Right ventricle myocardium inferior (tissue), 1 donor: ENCODE measurements around the gene DNAJB11. TPM values are rescaled to one million over a fixed set of nuclear protein-coding genes. Genes with fewer than 3 reads are reported as not detected.
A peak's percentile ranks its signal among the peaks of the same experiment; 100 is the strongest.
"Not testable (repeated sequence)": the region's sequence is repeated elsewhere in the genome, so short reads cannot be mapped to it uniquely, and the experiment has no call there.

ENCODE experiments used
- ATAC-seq: fragments of 200-7000 bp; cut with Tn5 transposase; one replicate; pipeline ENCODE4 v1.9.1; 2020; ENCODE audit warnings: mild to moderate bottlenecking, moderate library complexity
- DNase-seq: peaks from one replicate; pipeline ENCODE4 v3.0.0; 2021; ENCODE audit errors: missing footprints
- intact Hi-C: fragments of 100-400 bp; cut with DNase I; formaldehyde crosslinking; loops from one replicate; pipeline ENCODE4 v1.11.0; 2022
- long read RNA-seq: library from polyadenylated mRNA; unstranded; transcript quantifications from one replicate; pipeline ENCODE4 v2.0.0, GENCODE V29; 2021
- total RNA-seq: library from RNA; stranded (reverse); fragmentation: NEBNext Ultra II Directional; extraction: Animal tissue kit (Norgen Biotek cat#: 25700); gene quantifications from one replicate; pipeline ENCODE4 v1.2.1, GENCODE V29; 2021
- donor health status: DM: no; HTN: yes; CAD: no; lungs with severe emphysema.

Gene DNAJB11
- total RNA-seq = 26.5 TPM
- long read RNA-seq, transcript DNAJB11-201 (10 exons, 1,688 nt) = major isoform, 16 of 17 reads
- long read RNA-seq, partial matches to known transcripts = 1 of 17 reads
- long read RNA-seq, other reads (novel, unspliced or antisense) = 0 of 17 reads

GRCh38 chr3:186570096-186570940, at the start of gene DNAJB11:
DNAJB11 (plus strand) TSS chr3:186570720; CDS start chr3:186570898, 178 bp downstream.
- intact Hi-C loops = loop anchor here (5.0 kb wide), 2 partner anchors 237 to 463 kb away; partner anchors contain the start of genes ETV5 and RFC4
- DNase-seq (peak; percentile 99), ATAC-seq (peak; percentile 97)

- DNase-seq (no peak), ATAC-seq (no peak)
- intact Hi-C loops = no loop called here
Measured at GRCh38 chr3:186520957-186521842, 49.3 kb upstream of the DNAJB11 start.

- intact Hi-C loops = no loop called here
- ATAC-seq = no peak
- no peak for DNase-seq
Measured at GRCh38 chr3:186523022-186523421, 47.5 kb upstream of the DNAJB11 start.

- no peak for DNase-seq
- intact Hi-C loops = no loop called here
Measured at GRCh38 chr3:186523434-186523833, 47.1 kb upstream of the DNAJB11 start.

GRCh38 chr3:186524616-186525015, 45.9 kb upstream of the DNAJB11 start:
- ATAC-seq (no peak), DNase-seq (no peak)
- intact Hi-C loops = no loop called here

More at GRCh38 chr3:186523434-186523833, 47.1 kb upstream of the DNAJB11 start:
- ATAC-seq = no peak

- intact Hi-C loops = no loop called here
- DNase-seq (no peak), ATAC-seq (no peak)
Measured at GRCh38 chr3:186525369-186526255, 44.9 kb upstream of the DNAJB11 start.

- intact Hi-C loops = no loop called here
- ATAC-seq (no peak), DNase-seq (no peak)
Measured at GRCh38 chr3:186526256-186526606, 44.3 kb upstream of the DNAJB11 start.

GRCh38 chr3:186529201-186529999, 41.1 kb upstream of the DNAJB11 start:
- no peak for ATAC-seq
- no peak for DNase-seq
- intact Hi-C loops = no loop called here

- intact Hi-C loops = no loop called here
- no peak for DNase-seq
- ATAC-seq = no peak
Measured at GRCh38 chr3:186530415-186530814, 40.1 kb upstream of the DNAJB11 start.

- DNase-seq, ATAC-seq, intact Hi-C loops: not testable (repeated sequence)
Measured at GRCh38 chr3:186531694-186532093, 38.8 kb upstream of the DNAJB11 start.

GRCh38 chr3:186532598-186533072, 37.9 kb upstream of the DNAJB11 start:
- ATAC-seq = no peak
- DNase-seq = no peak
- intact Hi-C loops = no loop called here

- intact Hi-C loops = no loop called here
- ATAC-seq = peak; percentile 39
Measured at GRCh38 chr3:186534113-186534669, 36.3 kb upstream of the DNAJB11 start.

GRCh38 chr3:186536883-186537844, 33.4 kb upstream of the DNAJB11 start:
- no peak for ATAC-seq
- intact Hi-C loops = no loop called here
- no peak for DNase-seq

More at GRCh38 chr3:186534113-186534669, 36.3 kb upstream of the DNAJB11 start:
- DNase-seq = no peak

- ATAC-seq (no peak), DNase-seq (no peak)
- intact Hi-C loops = no loop called here
Measured at GRCh38 chr3:186538779-186539178, 31.7 kb upstream of the DNAJB11 start.

- ATAC-seq = peak; percentile 63
- intact Hi-C loops = loop anchor here (1.0 kb wide), 1 partner anchor 281 kb away; no protein-coding TSS in a partner anchor
- no peak for DNase-seq
Measured at GRCh38 chr3:186540221-186540834, 30.2 kb upstream of the DNAJB11 start.

- ATAC-seq = no peak
- intact Hi-C loops = loop anchor here (1.0 kb wide), 1 partner anchor 282 kb away; no protein-coding TSS in a partner anchor
- no peak for DNase-seq
Measured at GRCh38 chr3:186540835-186541226, 29.7 kb upstream of the DNAJB11 start.
